ENCODE results near the gene OR51I1. TPM values are rescaled to one million over a fixed set of nuclear protein-coding genes. Genes with fewer than 3 reads are reported as not detected.

Gene OR51I1
- total RNA-seq, 1 experiment from 2014 or later, result not detected

Other genes starting within 250 kb of the OR51I1 start
- not detected in 2 replicates for gene OR51V1, start 240.8 kb downstream of the OR51I1 start, total RNA-seq (2014; rRNA removed; shearing (Covaris generic))
- gene HBB, start 214.4 kb downstream of the OR51I1 start, total RNA-seq (2014; rRNA removed; shearing (Covaris generic)), result not detected in 2 replicates
- not detected in 2 replicates for gene HBD, start 207.0 kb downstream of the OR51I1 start, total RNA-seq (2014; rRNA removed; shearing (Covaris generic))
- not detected in 2 replicates for gene HBG1, start 191.7 kb downstream of the OR51I1 start, total RNA-seq (2014; rRNA removed; shearing (Covaris generic))
- not detected in 2 replicates for gene HBG2, start 186.7 kb downstream of the OR51I1 start, total RNA-seq (2014; rRNA removed; shearing (Covaris generic))
- not detected in 2 replicates for gene HBE1, start 171.6 kb downstream of the OR51I1 start, total RNA-seq (2014; rRNA removed; shearing (Covaris generic))
- not detected in 2 replicates for gene OR51B4, start 139.6 kb downstream of the OR51I1 start, total RNA-seq (2014; rRNA removed; shearing (Covaris generic))
- not detected in 2 replicates for gene OR51B2, start 117.2 kb downstream of the OR51I1 start, total RNA-seq (2014; rRNA removed; shearing (Covaris generic))
- not detected in 2 replicates for gene OR51B5, start 98.0 kb downstream of the OR51I1 start, total RNA-seq (2014; rRNA removed; shearing (Covaris generic))
- not detected in 2 replicates for gene OR51B6, start 90.0 kb downstream of the OR51I1 start, total RNA-seq (2014; rRNA removed; shearing (Covaris generic))
- not detected in 2 replicates for gene OR51M1, start 57.7 kb downstream of the OR51I1 start, total RNA-seq (2014; rRNA removed; shearing (Covaris generic))
- gene OR51Q1, start 19.4 kb downstream of the OR51I1 start, total RNA-seq (2014; rRNA removed; shearing (Covaris generic)), result not detected in 2 replicates
- gene OR51I2, start 7.8 kb upstream of the OR51I1 start, total RNA-seq (2014; rRNA removed; shearing (Covaris generic)), result not detected in 2 replicates
- gene OR52D1, start 47.2 kb upstream of the OR51I1 start, total RNA-seq (2014; rRNA removed; shearing (Covaris generic)), result not detected in 2 replicates
- gene UBQLN3, start 68.4 kb upstream of the OR51I1 start, total RNA-seq (2014; rRNA removed; shearing (Covaris generic)), result not detected in 2 replicates
- gene UBQLNL, start 75.2 kb upstream of the OR51I1 start, total RNA-seq (2014; rRNA removed; shearing (Covaris generic)), result not detected in 2 replicates
- not detected in 2 replicates for gene OR52H1, start 107.0 kb upstream of the OR51I1 start, total RNA-seq (2014; rRNA removed; shearing (Covaris generic))
- not detected in 2 replicates for gene OR52B6, start 139.4 kb upstream of the OR51I1 start, total RNA-seq (2014; rRNA removed; shearing (Covaris generic))
- 0.47 and 2.7 TPM in 2 replicates for gene TRIM6, start 155.1 kb upstream of the OR51I1 start, total RNA-seq (2014; rRNA removed; shearing (Covaris generic))
- 2.8 and 4.7 TPM in 2 replicates for gene TRIM34, start 183.5 kb upstream of the OR51I1 start, total RNA-seq (2014; rRNA removed; shearing (Covaris generic))
- 11.0 and 16.6 TPM in 2 replicates for gene TRIM5, start 243.6 kb upstream of the OR51I1 start, total RNA-seq (2014; rRNA removed; shearing (Covaris generic))
- 0.33 TPM in 1 of 2 replicates, not detected in the other for gene TRIM22, start 248.3 kb upstream of the OR51I1 start, total RNA-seq (2014; rRNA removed; shearing (Covaris generic))

Measured in HT-29 (cell line).